ENCODE measurements around the gene INPP5A.

Gene INPP5A

DNA sequence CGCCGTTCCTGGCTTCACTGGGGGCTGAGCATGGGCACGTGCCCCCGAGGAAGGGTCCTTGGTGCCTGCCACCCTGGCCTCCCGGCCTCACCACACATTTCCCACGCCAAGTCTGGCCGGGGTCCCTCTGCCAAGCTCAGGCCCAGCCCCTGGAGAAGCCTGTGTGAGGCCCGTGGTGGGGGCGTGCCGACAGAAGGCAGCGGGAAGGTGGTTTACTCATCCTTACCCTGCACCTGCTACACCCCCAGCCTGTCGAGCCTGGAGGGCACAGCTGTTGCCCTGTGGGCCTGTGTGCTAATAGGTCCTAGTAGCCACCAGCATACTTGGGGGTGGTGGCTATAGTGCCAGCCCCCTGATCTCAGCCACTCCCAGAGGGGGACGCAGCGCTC lies 201.6 kb downstream of the INPP5A start:
- no peak for ATAC-seq
- TF ChIP-seq, protein P1, sequence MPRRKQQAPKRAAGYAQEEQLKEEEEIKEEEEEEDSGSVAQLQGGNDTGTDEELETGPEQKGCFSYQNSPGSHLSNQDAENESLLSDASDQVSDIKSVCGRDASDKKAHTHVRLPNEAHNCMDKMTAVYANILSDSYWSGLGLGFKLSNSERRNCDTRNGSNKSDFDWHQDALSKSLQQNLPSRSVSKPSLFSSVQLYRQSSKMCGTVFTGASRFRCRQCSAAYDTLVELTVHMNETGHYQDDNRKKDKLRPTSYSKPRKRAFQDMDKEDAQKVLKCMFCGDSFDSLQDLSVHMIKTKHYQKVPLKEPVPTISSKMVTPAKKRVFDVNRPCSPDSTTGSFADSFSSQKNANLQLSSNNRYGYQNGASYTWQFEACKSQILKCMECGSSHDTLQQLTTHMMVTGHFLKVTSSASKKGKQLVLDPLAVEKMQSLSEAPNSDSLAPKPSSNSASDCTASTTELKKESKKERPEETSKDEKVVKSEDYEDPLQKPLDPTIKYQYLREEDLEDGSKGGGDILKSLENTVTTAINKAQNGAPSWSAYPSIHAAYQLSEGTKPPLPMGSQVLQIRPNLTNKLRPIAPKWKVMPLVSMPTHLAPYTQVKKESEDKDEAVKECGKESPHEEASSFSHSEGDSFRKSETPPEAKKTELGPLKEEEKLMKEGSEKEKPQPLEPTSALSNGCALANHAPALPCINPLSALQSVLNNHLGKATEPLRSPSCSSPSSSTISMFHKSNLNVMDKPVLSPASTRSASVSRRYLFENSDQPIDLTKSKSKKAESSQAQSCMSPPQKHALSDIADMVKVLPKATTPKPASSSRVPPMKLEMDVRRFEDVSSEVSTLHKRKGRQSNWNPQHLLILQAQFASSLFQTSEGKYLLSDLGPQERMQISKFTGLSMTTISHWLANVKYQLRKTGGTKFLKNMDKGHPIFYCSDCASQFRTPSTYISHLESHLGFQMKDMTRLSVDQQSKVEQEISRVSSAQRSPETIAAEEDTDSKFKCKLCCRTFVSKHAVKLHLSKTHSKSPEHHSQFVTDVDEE (CRISPR knock-in tag; IDR thresholded peaks at IDR 0.05): no peak
- TF ChIP-seq BACH2 (CRISPR knock-in tag; IDR thresholded peaks at IDR 0.05; ENCODE audit: borderline replicate concordance) (no peak), ZFP3 (CRISPR knock-in tag; IDR thresholded peaks at IDR 0.05) (no peak), TOX (CRISPR knock-in tag; IDR thresholded peaks at IDR 0.05; ENCODE audit: borderline replicate concordance) (no peak), SNAI2 (CRISPR knock-in tag; IDR thresholded peaks at IDR 0.05) (no peak), PPARA (CRISPR knock-in tag; IDR thresholded peaks at IDR 0.05; ENCODE audit: borderline replicate concordance) (no peak)
- TF ChIP-seq, protein P2, sequence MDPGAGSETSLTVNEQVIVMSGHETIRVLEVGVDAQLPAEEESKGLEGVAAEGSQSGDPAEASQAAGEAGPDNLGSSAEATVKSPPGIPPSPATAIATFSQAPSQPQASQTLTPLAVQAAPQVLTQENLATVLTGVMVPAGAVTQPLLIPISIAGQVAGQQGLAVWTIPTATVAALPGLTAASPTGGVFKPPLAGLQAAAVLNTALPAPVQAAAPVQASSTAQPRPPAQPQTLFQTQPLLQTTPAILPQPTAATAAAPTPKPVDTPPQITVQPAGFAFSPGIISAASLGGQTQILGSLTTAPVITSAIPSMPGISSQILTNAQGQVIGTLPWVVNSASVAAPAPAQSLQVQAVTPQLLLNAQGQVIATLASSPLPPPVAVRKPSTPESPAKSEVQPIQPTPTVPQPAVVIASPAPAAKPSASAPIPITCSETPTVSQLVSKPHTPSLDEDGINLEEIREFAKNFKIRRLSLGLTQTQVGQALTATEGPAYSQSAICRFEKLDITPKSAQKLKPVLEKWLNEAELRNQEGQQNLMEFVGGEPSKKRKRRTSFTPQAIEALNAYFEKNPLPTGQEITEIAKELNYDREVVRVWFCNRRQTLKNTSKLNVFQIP (CRISPR knock-in tag; IDR thresholded peaks at IDR 0.05; ENCODE audit: borderline replicate concordance, low read depth): no peak
- TF ChIP-seq, protein P3, sequence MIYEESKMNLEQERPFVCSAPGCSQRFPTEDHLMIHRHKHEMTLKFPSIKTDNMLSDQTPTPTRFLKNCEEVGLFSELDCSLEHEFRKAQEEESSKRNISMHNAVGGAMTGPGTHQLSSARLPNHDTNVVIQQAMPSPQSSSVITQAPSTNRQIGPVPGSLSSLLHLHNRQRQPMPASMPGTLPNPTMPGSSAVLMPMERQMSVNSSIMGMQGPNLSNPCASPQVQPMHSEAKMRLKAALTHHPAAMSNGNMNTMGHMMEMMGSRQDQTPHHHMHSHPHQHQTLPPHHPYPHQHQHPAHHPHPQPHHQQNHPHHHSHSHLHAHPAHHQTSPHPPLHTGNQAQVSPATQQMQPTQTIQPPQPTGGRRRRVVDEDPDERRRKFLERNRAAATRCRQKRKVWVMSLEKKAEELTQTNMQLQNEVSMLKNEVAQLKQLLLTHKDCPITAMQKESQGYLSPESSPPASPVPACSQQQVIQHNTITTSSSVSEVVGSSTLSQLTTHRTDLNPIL (CRISPR knock-in tag; IDR thresholded peaks at IDR 0.05; ENCODE audit: low read depth): no peak

DNA sequence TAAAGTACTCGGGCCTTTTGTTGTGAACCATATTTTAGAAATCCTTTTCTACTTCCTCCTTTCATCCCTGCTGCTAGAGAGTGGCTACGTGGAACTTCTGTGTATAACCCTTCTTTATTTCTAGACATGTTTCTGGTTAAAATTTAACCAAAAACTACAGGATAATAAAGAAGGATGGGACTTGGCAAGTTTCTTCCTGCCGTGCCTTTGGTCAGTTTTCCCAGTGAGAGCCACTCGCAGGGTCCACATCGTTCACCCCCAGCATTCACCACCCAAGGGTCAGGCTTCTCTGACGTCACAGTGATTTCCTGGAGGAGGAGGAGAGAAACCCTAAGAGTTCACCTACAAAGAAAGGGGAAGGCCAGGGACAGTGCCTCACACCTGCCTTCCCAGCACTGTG lies 203.0 kb downstream of the INPP5A start:
- no peak for TF ChIP-seq SNAI2 (CRISPR knock-in tag; IDR thresholded peaks at IDR 0.05)
- no peak for TF ChIP-seq CSDC2 (CRISPR knock-in tag; IDR thresholded peaks at IDR 0.05)
- no peak for ATAC-seq

DNA sequence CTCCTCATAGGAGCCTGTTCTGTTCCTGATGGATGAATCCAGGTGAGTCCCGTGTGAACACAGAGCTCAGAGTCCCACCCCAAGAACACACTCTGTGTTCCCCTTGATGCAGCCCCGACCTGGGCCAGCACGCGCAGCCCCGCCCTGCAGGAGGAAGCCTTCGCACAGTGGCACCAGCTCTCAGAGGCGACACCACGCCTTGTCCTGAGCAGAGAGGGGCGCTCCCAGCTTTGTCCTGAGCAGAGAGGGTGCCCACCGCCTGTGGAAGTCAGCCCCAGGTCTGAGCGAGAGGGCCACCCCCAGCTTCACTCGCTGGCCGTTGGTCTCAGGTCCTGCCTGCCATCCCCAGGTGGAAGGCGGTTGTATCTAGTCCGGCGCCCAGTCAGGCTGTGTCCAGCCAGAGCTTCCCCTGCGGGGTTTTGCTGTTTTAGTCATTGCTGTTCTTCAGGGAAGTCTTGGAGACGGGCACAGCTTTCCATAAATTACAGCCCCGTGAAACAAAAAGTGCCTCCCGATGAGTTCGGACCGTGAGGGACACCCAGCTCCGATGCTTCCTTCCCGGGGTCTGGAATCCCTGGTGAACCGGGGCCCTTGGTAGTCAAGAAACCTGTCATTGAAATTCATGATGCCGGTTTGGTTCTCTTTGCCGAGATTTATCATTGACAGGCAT lies 204.7 kb downstream of the INPP5A start:
- TF ChIP-seq, protein P1 (CRISPR knock-in tag; IDR thresholded peaks at IDR 0.05): no peak
- TF ChIP-seq GLIS3 (CRISPR knock-in tag; IDR thresholded peaks at IDR 0.05) (no peak), TOX (CRISPR knock-in tag; IDR thresholded peaks at IDR 0.05; ENCODE audit: borderline replicate concordance) (no peak), ZNF8 (CRISPR knock-in tag; IDR thresholded peaks at IDR 0.05) (no peak), ESRRG (CRISPR knock-in tag; IDR thresholded peaks at IDR 0.05) (no peak), RARB (CRISPR knock-in tag; IDR thresholded peaks at IDR 0.05) (no peak), TCF4 (CRISPR knock-in tag; IDR thresholded peaks at IDR 0.05; ENCODE audit: borderline replicate concordance) (no peak), BACH2 (CRISPR knock-in tag; IDR thresholded peaks at IDR 0.05; ENCODE audit: borderline replicate concordance) (no peak), SNAI2 (CRISPR knock-in tag; IDR thresholded peaks at IDR 0.05) (no peak), ZC3H10 (CRISPR knock-in tag; IDR thresholded peaks at IDR 0.05) (no peak)
- TF ChIP-seq, protein P4, sequence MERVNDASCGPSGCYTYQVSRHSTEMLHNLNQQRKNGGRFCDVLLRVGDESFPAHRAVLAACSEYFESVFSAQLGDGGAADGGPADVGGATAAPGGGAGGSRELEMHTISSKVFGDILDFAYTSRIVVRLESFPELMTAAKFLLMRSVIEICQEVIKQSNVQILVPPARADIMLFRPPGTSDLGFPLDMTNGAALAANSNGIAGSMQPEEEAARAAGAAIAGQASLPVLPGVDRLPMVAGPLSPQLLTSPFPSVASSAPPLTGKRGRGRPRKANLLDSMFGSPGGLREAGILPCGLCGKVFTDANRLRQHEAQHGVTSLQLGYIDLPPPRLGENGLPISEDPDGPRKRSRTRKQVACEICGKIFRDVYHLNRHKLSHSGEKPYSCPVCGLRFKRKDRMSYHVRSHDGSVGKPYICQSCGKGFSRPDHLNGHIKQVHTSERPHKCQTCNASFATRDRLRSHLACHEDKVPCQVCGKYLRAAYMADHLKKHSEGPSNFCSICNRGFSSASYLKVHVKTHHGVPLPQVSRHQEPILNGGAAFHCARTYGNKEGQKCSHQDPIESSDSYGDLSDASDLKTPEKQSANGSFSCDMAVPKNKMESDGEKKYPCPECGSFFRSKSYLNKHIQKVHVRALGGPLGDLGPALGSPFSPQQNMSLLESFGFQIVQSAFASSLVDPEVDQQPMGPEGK (CRISPR knock-in tag; IDR thresholded peaks at IDR 0.05; ENCODE audit: borderline replicate concordance): no peak
- ATAC-seq: no peak

DNA sequence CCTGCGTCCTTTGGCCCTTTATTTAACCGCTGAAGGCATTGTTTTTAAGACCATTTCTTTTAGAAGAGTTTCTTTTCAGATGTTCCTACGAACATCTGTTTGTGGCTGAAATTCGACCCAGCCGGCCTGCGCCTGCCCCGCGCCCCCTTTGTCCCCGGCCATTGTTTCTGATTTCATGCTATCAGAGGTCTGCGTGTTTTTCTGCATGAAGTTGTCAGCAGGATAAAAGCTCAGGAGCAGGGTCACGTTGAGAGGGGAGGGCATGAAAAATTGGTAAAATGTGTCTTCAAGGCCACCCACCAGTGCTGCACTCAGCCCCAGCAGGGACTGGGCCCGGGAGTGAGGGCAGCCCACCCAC lies 205.2 kb downstream of the INPP5A start:
- no peak for ATAC-seq
- TF ChIP-seq PPARA (CRISPR knock-in tag; IDR thresholded peaks at IDR 0.05; ENCODE audit: borderline replicate concordance) (no peak), RARB (CRISPR knock-in tag; IDR thresholded peaks at IDR 0.05) (no peak), TOX (CRISPR knock-in tag; IDR thresholded peaks at IDR 0.05; ENCODE audit: borderline replicate concordance) (no peak), BACH2 (CRISPR knock-in tag; IDR thresholded peaks at IDR 0.05; ENCODE audit: borderline replicate concordance) (no peak)
- TF ChIP-seq, protein P1 (CRISPR knock-in tag; IDR thresholded peaks at IDR 0.05): no peak
- TF ChIP-seq, protein P2 (CRISPR knock-in tag; IDR thresholded peaks at IDR 0.05; ENCODE audit: borderline replicate concordance, low read depth): no peak
- TF ChIP-seq, protein P4 (CRISPR knock-in tag; IDR thresholded peaks at IDR 0.05; ENCODE audit: borderline replicate concordance): no peak

Measured in SK-N-SH treated with all-trans-retinoic acid at 6 μM for 48 hours (cell line).